GM06990 (cell line): Measurements from ENCODE around the gene GAS2L2.

Experiments used
- DNase-seq: peaks from one replicate; pipeline ENCODE4 v3.0.0-alpha.2; 2011; ENCODE audit not compliant: insufficient read length; ENCODE audit errors: extremely low read depth
- H3K27me3 ChIP-seq: replicated peaks from 2 replicates; pipeline ENCODE4 v1.6.0; 2011; ENCODE audit warnings: low read length; ENCODE audit not compliant: control insufficient read depth, insufficient read depth
- H3K36me3 ChIP-seq: 2 replicates; pipeline ENCODE4 v1.5.1; 2011; ENCODE audit warnings: low read length; ENCODE audit not compliant: control insufficient read depth, insufficient read depth
- H3K4me3 ChIP-seq: replicated peaks from 2 replicates; pipeline ENCODE4 v1.5.1; 2011; ENCODE audit warnings: low read depth, mild to moderate bottlenecking, control low read depth, low read length
- CTCF ChIP-seq: IDR thresholded peaks from 2 replicates; pipeline ENCODE4 v1.5.1; 2011; ENCODE audit warnings: low read length, control low read depth, mild to moderate bottlenecking, inconsistent platforms; ENCODE audit not compliant: insufficient read depth, poor library complexity, severe bottlenecking

Gene GAS2L2

GRCh38 chr17:35728551-35728950, 24.5 kb downstream of the GAS2L2 start:
- H3K4me3 ChIP-seq, result no peak overlapping the region
- peaks cover 7% of the 10 kb centered on the region for H3K36me3 ChIP-seq
- TF ChIP-seq CTCF, result no peak
- no peak for DNase-seq
- peaks cover 2% of the 10 kb centered on the region; the same call in 1 of the 2 replicates for H3K27me3 ChIP-seq

GRCh38 chr17:35727635-35728034, 25.4 kb downstream of the GAS2L2 start:
- no peak for DNase-seq
- H3K27me3 ChIP-seq, result peaks cover 2% of the 10 kb centered on the region; the same call in 1 of the 2 replicates
- peaks cover 9% of the 10 kb centered on the region for H3K36me3 ChIP-seq
- H3K4me3 ChIP-seq, result no peak overlapping the region
- no peak for TF ChIP-seq CTCF

- H3K36me3 ChIP-seq, result peaks cover 9% of the 10 kb centered on the region
- H3K27me3 ChIP-seq, result peaks cover 2% of the 10 kb centered on the region; the same call in 1 of the 2 replicates
- no peak for TF ChIP-seq CTCF
- H3K4me3 ChIP-seq, result no peak overlapping the region
- DNase-seq, result no peak
These were observed 26.0 kb downstream of the GAS2L2 start for GRCh38 chr17:35726953-35727460.

- DNase-seq, result no peak
- Histone ChIP-seq H3K36me3 (peaks cover 9% of the 10 kb centered on the region), H3K27me3 (peaks cover 2% of the 10 kb centered on the region; the same call in 1 of the 2 replicates), H3K4me3 (no peak overlapping the region)
- TF ChIP-seq CTCF, result no peak
These were observed 26.7 kb downstream of the GAS2L2 start for GRCh38 chr17:35726127-35726952.

- Histone ChIP-seq H3K4me3 (no peak overlapping the region), H3K27me3 (no peaks in the 10 kb centered on the region), H3K36me3 (peaks cover 9% of the 10 kb centered on the region)
- no peak for TF ChIP-seq CTCF
- no peak for DNase-seq
These were observed 27.3 kb downstream of the GAS2L2 start for GRCh38 chr17:35725802-35726126.
